ENCODE results near the gene SLC35E3.
A peak's percentile ranks its signal among the peaks of the same experiment; 100 is the strongest.

DNA sequence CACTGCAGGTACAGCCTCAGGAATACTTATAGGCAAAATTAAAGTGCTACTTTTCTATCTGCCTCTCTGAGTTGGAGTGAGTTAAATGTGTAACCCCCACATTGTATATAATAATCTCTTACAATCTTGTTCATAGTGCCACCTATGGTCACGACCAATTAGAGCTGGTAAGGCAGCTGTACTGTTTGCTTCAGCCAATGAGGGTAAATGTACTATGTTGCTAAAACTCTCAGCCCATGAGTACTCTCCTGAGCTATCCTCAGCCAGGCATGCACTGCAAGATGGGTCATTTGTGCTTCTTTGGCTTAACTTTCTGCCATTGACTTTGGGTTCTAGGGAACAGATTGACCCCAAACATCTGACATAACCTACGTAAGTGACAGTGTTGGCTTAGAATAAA, 47.0 kb downstream of the SLC35E3 start:
- TF ChIP-seq, protein P1, sequence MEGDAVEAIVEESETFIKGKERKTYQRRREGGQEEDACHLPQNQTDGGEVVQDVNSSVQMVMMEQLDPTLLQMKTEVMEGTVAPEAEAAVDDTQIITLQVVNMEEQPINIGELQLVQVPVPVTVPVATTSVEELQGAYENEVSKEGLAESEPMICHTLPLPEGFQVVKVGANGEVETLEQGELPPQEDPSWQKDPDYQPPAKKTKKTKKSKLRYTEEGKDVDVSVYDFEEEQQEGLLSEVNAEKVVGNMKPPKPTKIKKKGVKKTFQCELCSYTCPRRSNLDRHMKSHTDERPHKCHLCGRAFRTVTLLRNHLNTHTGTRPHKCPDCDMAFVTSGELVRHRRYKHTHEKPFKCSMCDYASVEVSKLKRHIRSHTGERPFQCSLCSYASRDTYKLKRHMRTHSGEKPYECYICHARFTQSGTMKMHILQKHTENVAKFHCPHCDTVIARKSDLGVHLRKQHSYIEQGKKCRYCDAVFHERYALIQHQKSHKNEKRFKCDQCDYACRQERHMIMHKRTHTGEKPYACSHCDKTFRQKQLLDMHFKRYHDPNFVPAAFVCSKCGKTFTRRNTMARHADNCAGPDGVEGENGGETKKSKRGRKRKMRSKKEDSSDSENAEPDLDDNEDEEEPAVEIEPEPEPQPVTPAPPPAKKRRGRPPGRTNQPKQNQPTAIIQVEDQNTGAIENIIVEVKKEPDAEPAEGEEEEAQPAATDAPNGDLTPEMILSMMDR (conservative IDR thresholded peaks at IDR 0.05; ENCODE audit: low read length), result peak; percentile 61
- no peak for TF ChIP-seq EZH2phosphoT487 (IDR thresholded peaks at IDR 0.05; ENCODE audit: borderline replicate concordance, low read depth, low read length)
